ENCODE data around the gene PACS2. TPM values are rescaled to one million over a fixed set of nuclear protein-coding genes. Genes with fewer than 3 reads are reported as not detected.

The PACS2 gene
- total and polyA plus RNA-seq, 2 donors (not counting 1 experiment from before 2014, with no cell fraction given), result 65.6 to 70.7 TPM

DNA sequence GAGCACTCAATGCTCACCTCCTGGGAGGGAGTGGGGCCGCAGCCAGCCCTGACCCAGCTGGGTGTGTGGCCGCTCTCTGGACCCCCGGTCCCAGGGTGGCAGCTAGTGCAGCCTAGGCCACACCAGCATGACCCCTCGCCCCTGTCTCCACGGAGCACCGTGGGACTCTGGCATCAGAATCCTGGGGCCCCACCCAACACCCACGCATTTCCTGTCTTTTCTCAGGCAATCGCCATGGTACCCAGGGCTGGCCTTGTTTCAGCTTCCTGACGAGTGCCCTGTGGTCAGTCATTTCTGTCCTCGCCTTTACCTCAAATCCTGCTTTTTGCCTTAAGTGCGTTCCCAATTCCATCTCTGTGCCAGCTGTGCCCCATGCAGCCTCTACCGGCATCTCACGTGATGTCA lies 15.9 kb downstream of the PACS2 start:
- ATAC-seq (ENCODE audit: low read depth), result no peak
- peaks cover 0 to 8% (median 3%) of the 10 kb centered on the region in 3 donors for H3K9me3 ChIP-seq (ENCODE audit: control extremely low read depth in 1 of 3, control insufficient read depth in 2 of 3, insufficient read depth in 1 of 3, low read length in 2 of 3)
- H3K79me2 ChIP-seq (ENCODE audit: control insufficient read depth, insufficient read depth, low read length), result peaks cover 85% of the 10 kb centered on the region
- no peaks in the 10 kb centered on the region for H3K27me3 Mint-ChIP-seq
- H3K4me3 Mint-ChIP-seq, result no peak overlapping the region
- H3K9me3 Mint-ChIP-seq (ENCODE audit: insufficient read depth), result no peaks in the 10 kb centered on the region
- no peaks in the 10 kb centered on the region for H3K36me3 ChIP-seq (replicated peaks in 1 of 2; ENCODE audit: control extremely low read depth in 1 of 2, control insufficient read depth in 1 of 2, extremely low read depth in 1 of 2, insufficient read depth in 2 of 2, low read length in 1 of 2)
- POLR2A ChIA-PET, result no interaction called here
- 75% methylated on average over 13 of the region's 13 CpGs for WGBS (ENCODE audit: insufficient coverage)
- H3K27me3 ChIP-seq (replicated peaks in 1 of 4; ENCODE audit: control extremely low read depth in 1 of 4, control insufficient read depth in 3 of 4, insufficient read depth in 4 of 4, low read length in 3 of 4), result no peaks in the 10 kb centered on the region
- intact Hi-C loops (cut with micrococcal nuclease), result no loop called here
- no peak overlapping the region for H3K27ac ChIP-seq (ENCODE audit: low read length in 2 of 2)
- DNase-seq, result no peak
- H3K27ac Mint-ChIP-seq, result no peak overlapping the region
- no peak overlapping the region for H3K4me3 ChIP-seq (ENCODE audit: control extremely low read depth in 1 of 5, extremely low read depth in 1 of 5, insufficient read depth in 1 of 5, low read depth in 2 of 5, low read length in 4 of 5)
- H3K4me1 ChIP-seq (ENCODE audit: control insufficient read depth in 2 of 2, insufficient read depth in 2 of 2, low read length in 2 of 2), result peaks cover 4 to 10% of the 10 kb centered on the region in 2 donors
- no peak overlapping the region for H3K9ac ChIP-seq (ENCODE audit: low read length)
- H4K20me1 ChIP-seq (ENCODE audit: control insufficient read depth, insufficient read depth, low read length, poor library complexity, severe bottlenecking), result peaks cover 77% of the 10 kb centered on the region
- H3K4me1 Mint-ChIP-seq, result peaks cover 15% of the 10 kb centered on the region
- TF ChIP-seq, protein P1, sequence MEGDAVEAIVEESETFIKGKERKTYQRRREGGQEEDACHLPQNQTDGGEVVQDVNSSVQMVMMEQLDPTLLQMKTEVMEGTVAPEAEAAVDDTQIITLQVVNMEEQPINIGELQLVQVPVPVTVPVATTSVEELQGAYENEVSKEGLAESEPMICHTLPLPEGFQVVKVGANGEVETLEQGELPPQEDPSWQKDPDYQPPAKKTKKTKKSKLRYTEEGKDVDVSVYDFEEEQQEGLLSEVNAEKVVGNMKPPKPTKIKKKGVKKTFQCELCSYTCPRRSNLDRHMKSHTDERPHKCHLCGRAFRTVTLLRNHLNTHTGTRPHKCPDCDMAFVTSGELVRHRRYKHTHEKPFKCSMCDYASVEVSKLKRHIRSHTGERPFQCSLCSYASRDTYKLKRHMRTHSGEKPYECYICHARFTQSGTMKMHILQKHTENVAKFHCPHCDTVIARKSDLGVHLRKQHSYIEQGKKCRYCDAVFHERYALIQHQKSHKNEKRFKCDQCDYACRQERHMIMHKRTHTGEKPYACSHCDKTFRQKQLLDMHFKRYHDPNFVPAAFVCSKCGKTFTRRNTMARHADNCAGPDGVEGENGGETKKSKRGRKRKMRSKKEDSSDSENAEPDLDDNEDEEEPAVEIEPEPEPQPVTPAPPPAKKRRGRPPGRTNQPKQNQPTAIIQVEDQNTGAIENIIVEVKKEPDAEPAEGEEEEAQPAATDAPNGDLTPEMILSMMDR (IDR thresholded peaks at IDR 0.05), result no peak
- no peak for TF ChIP-seq EZH2 (IDR thresholded peaks at IDR 0.05; ENCODE audit: borderline replicate concordance, insufficient read depth, low read depth, low read length, poor library complexity, severe bottlenecking)
- H3K4me2 ChIP-seq (replicated peaks; ENCODE audit: low read depth, low read length, poor library complexity, severe bottlenecking), result no peak overlapping the region
- no peak overlapping the region for H2AFZ ChIP-seq (ENCODE audit: insufficient read depth, low read depth, low read length, poor library complexity, severe bottlenecking)
- CTCF ChIA-PET, result interaction anchor here (0.6 kb wide), 1 partner anchor 11 kb away, joined by 3 read pairs; no protein-coding TSS in a partner anchor

DNA sequence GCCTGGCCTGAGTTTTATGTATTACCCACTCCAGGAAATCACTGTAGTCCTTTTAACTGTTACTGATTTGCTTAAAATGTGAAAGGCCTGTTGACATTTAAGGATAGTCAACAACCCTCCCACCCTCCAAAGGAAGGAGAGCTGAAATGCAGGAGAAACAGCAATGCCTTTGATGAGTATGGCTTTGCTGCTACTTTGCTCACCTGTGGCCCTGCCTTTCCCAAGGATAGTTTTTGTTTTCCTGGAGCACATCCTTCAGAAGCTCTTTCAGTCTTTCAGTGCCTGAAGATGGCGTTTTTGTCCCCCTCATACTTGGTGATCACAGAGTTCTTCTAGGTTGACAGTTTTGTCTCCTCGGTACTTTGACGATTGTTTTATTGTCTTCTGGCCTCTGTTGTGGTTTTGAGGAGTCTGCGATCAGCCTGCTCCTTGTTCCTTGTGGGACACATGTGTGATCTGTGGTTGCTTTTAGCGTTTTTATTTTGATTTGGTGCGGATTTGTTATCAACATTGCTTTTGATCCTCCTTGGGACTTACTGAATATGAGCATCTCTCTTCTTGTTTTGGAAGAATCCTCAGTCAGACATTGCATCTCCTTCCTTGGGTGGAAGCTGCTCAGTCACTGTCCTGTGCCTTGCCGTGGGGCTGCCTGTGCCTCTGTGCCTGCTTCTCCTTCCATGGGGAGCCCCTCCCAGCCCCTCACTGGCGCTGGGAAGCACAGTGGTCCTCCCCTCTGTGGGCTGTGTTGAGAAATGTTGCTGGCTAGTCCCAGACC lies 17.2 kb downstream of the PACS2 start:
- H3K79me2 ChIP-seq (ENCODE audit: control insufficient read depth, insufficient read depth, low read length), result peaks cover 85% of the 10 kb centered on the region
- no peak overlapping the region for H3K4me2 ChIP-seq (replicated peaks; ENCODE audit: low read depth, low read length, poor library complexity, severe bottlenecking)
- ChIA-PET CTCF (no interaction called here), POLR2A (no interaction called here)
- H3K4me3 Mint-ChIP-seq, result no peak overlapping the region
- no peak overlapping the region for H3K27ac ChIP-seq (ENCODE audit: low read length in 2 of 2)
- TF ChIP-seq EZH2 (IDR thresholded peaks at IDR 0.05; ENCODE audit: borderline replicate concordance, insufficient read depth, low read depth, low read length, poor library complexity, severe bottlenecking), result no peak
- TF ChIP-seq, protein P1 (IDR thresholded peaks at IDR 0.05), result no peak
- no peak overlapping the region for H3K27ac Mint-ChIP-seq
- H3K4me1 Mint-ChIP-seq, result peaks cover 15% of the 10 kb centered on the region
- peaks cover 0 to 13% (median 3%) of the 10 kb centered on the region in 3 donors for H3K9me3 ChIP-seq (ENCODE audit: control extremely low read depth in 1 of 3, control insufficient read depth in 2 of 3, insufficient read depth in 1 of 3, low read length in 2 of 3)
- H2AFZ ChIP-seq (ENCODE audit: insufficient read depth, low read depth, low read length, poor library complexity, severe bottlenecking), result no peak overlapping the region
- DNase-seq (no peak), ATAC-seq (ENCODE audit: low read depth) (no peak)
- no peak overlapping the region for H3K9ac ChIP-seq (ENCODE audit: low read length)
- no peaks in the 10 kb centered on the region for H3K27me3 ChIP-seq (replicated peaks in 1 of 4; ENCODE audit: control extremely low read depth in 1 of 4, control insufficient read depth in 3 of 4, insufficient read depth in 4 of 4, low read length in 3 of 4)
- H3K27me3 Mint-ChIP-seq, result no peaks in the 10 kb centered on the region
- peaks cover 75% of the 10 kb centered on the region for H4K20me1 ChIP-seq (ENCODE audit: control insufficient read depth, insufficient read depth, low read length, poor library complexity, severe bottlenecking)
- no peak overlapping the region for H3K4me3 ChIP-seq (ENCODE audit: control extremely low read depth in 1 of 5, extremely low read depth in 1 of 5, insufficient read depth in 1 of 5, low read depth in 2 of 5, low read length in 4 of 5)
- no peaks in the 10 kb centered on the region for H3K9me3 Mint-ChIP-seq (ENCODE audit: insufficient read depth)
- WGBS (ENCODE audit: insufficient coverage), result 15% methylated on average over 6 of the region's 8 CpGs
- no peaks in the 10 kb centered on the region for H3K36me3 ChIP-seq (replicated peaks in 1 of 2; ENCODE audit: control extremely low read depth in 1 of 2, control insufficient read depth in 1 of 2, extremely low read depth in 1 of 2, insufficient read depth in 2 of 2, low read length in 1 of 2)
- intact Hi-C loops (cut with micrococcal nuclease), result no loop called here
- H3K4me1 ChIP-seq (ENCODE audit: control insufficient read depth in 2 of 2, insufficient read depth in 2 of 2, low read length in 2 of 2), result peaks cover 4 to 10% of the 10 kb centered on the region in 2 donors
